OCI-LY1 (cell line): ENCODE results near the gene PRELID1.

Experiments used
- EZH2 ChIP-seq: fragments of 200-600 bp; sonication (generic), shearing (Covaris generic); IDR thresholded peaks from 2 replicates; pipeline ENCODE4 v1.8.0; 2017; ENCODE audit warnings: borderline replicate concordance, mixed run types, mild to moderate bottlenecking, antibody characterized with exemption, low read length, moderate library complexity, mixed read lengths
- TF ChIP-seq, protein P1 (sequence below): fragments of 200-600 bp; sonication (generic), shearing (Covaris generic); IDR thresholded peaks from 2 replicates; pipeline ENCODE4 v1.5.1; 2017; ENCODE audit warnings: mild to moderate bottlenecking, antibody characterized with exemption, low read length, moderate library complexity, mixed read lengths

- TF ChIP-seq, protein P1, sequence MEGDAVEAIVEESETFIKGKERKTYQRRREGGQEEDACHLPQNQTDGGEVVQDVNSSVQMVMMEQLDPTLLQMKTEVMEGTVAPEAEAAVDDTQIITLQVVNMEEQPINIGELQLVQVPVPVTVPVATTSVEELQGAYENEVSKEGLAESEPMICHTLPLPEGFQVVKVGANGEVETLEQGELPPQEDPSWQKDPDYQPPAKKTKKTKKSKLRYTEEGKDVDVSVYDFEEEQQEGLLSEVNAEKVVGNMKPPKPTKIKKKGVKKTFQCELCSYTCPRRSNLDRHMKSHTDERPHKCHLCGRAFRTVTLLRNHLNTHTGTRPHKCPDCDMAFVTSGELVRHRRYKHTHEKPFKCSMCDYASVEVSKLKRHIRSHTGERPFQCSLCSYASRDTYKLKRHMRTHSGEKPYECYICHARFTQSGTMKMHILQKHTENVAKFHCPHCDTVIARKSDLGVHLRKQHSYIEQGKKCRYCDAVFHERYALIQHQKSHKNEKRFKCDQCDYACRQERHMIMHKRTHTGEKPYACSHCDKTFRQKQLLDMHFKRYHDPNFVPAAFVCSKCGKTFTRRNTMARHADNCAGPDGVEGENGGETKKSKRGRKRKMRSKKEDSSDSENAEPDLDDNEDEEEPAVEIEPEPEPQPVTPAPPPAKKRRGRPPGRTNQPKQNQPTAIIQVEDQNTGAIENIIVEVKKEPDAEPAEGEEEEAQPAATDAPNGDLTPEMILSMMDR: no peak
- no peak for TF ChIP-seq EZH2
Measured at GRCh38 chr5:177339107-177339638, 35.6 kb downstream of the PRELID1 start.
